Adrenal gland (tissue), 5 donors: ENCODE data around the gene TCP11.

Experiments used
- POLR2A ChIP-seq, 2 donors: fragments of 450-650 bp; IDR thresholded peaks; one replicate each; pipeline ENCODE4 v1.6.1; 2017; ENCODE audit warnings: antibody characterized with exemption in 2 of 2, mild to moderate bottlenecking in 2 of 2, moderate library complexity in 1 of 2
- TF ChIP-seq, protein P1 (sequence below), 6 experiments: fragments of 450-650 bp in 4 of 6; fragments of 200-600 bp in 2 of 6; sonication (generic) in 1 of 6; IDR thresholded peaks; 1 replicate in 5 of 6; 2 replicates in 1 of 6; pipeline versions ENCODE4 v1.5.1 to v1.8.0; 2016 to 2021; ENCODE audit warnings: antibody characterized with exemption in 6 of 6, mild to moderate bottlenecking in 2 of 6, moderate library complexity in 1 of 6
- donor health status: DM: no; HTN: no; CAD: no.

DNA sequence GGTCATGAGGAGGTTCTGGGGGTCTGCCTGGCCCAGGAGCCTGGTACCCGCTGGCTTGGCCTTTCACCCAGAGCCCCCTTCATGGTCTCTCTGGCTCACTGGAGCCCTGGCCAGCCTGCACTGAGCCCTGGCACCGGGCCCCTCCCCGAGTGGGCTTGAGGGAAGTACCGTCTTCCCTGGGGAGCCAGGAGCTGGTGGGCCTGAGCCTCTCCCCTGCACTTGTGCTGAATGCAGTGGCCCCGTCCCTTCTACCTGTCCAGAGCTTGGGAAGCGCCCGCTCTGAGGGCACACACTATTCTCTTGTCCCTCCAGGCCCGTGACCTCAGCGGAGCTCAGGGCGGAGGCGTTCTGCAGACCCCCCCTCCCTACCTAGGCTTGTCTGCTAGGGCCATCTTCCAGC is 62.2 kb downstream of the TCP11 start:
- TF ChIP-seq, protein P1, sequence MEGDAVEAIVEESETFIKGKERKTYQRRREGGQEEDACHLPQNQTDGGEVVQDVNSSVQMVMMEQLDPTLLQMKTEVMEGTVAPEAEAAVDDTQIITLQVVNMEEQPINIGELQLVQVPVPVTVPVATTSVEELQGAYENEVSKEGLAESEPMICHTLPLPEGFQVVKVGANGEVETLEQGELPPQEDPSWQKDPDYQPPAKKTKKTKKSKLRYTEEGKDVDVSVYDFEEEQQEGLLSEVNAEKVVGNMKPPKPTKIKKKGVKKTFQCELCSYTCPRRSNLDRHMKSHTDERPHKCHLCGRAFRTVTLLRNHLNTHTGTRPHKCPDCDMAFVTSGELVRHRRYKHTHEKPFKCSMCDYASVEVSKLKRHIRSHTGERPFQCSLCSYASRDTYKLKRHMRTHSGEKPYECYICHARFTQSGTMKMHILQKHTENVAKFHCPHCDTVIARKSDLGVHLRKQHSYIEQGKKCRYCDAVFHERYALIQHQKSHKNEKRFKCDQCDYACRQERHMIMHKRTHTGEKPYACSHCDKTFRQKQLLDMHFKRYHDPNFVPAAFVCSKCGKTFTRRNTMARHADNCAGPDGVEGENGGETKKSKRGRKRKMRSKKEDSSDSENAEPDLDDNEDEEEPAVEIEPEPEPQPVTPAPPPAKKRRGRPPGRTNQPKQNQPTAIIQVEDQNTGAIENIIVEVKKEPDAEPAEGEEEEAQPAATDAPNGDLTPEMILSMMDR (IDR thresholded peaks at IDR 0.05) = no peak
- TF ChIP-seq POLR2A (IDR thresholded peaks at IDR 0.05) = no peak
